Type B pancreatic cell (in vitro differentiated cells): ENCODE results near the gene KRT80. TPM values are rescaled to one million over a fixed set of nuclear protein-coding genes. Genes with fewer than 3 reads are reported as not detected.

Experiments used
- DNase-seq: peaks from one replicate; pipeline ENCODE4 v3.0.0; 2021; ENCODE audit warnings: mixed read lengths; ENCODE audit not compliant: unreplicated experiment; ENCODE audit errors: extremely low spot score
- H3K27ac Mint-ChIP-seq: 2 replicates; pipeline ENCODE4 v1.8.0; 2021; ENCODE audit warnings: mild to moderate bottlenecking, mixed read lengths
- H3K27me3 Mint-ChIP-seq: 2 replicates; pipeline ENCODE4 v1.8.0; 2021; ENCODE audit warnings: mixed read lengths
- H3K36me3 Mint-ChIP-seq: 2 replicates; pipeline ENCODE4 v1.8.0; 2021; ENCODE audit warnings: mixed read lengths
- H3K4me1 Mint-ChIP-seq: one replicate; pipeline ENCODE4 v1.8.0; 2021; ENCODE audit warnings: mixed read lengths; ENCODE audit not compliant: unreplicated experiment
- H3K4me3 Mint-ChIP-seq: 2 replicates; pipeline ENCODE4 v1.8.0; 2021; ENCODE audit warnings: mild to moderate bottlenecking, mixed read lengths
- H3K9me3 Mint-ChIP-seq: 2 replicates; pipeline ENCODE4 v1.8.0; 2021; ENCODE audit warnings: mixed read lengths
- total RNA-seq: library from RNA; stranded (reverse); gene quantifications from 2 replicates; pipeline ENCODE4 v1.2.1, GENCODE V29; 2021; ENCODE audit warnings: low replicate concordance
- TF ChIP-seq, protein P1 (sequence below): fragments of 200-600 bp; sonication (generic); conservative IDR thresholded peaks from 2 replicates; pipeline ENCODE4 v1.5.0; 2021; ENCODE audit warnings: antibody characterized with exemption, mild to moderate bottlenecking

The KRT80 gene
- total RNA-seq, 1 donor from 2014 or later: 23.1 TPM

- Mint-ChIP-seq H3K9me3 (no peaks in the 10 kb centered on the region), H3K4me3 (peak overlapping the region; percentile 74), H3K36me3 (no peaks in the 10 kb centered on the region), H3K27ac (peak overlapping the region; percentile 58), H3K27me3 (peaks cover 51% of the 10 kb centered on the region), H3K4me1 (peaks cover 35% of the 10 kb centered on the region)
- TF ChIP-seq, protein P1, sequence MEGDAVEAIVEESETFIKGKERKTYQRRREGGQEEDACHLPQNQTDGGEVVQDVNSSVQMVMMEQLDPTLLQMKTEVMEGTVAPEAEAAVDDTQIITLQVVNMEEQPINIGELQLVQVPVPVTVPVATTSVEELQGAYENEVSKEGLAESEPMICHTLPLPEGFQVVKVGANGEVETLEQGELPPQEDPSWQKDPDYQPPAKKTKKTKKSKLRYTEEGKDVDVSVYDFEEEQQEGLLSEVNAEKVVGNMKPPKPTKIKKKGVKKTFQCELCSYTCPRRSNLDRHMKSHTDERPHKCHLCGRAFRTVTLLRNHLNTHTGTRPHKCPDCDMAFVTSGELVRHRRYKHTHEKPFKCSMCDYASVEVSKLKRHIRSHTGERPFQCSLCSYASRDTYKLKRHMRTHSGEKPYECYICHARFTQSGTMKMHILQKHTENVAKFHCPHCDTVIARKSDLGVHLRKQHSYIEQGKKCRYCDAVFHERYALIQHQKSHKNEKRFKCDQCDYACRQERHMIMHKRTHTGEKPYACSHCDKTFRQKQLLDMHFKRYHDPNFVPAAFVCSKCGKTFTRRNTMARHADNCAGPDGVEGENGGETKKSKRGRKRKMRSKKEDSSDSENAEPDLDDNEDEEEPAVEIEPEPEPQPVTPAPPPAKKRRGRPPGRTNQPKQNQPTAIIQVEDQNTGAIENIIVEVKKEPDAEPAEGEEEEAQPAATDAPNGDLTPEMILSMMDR: no peak
- no peak for DNase-seq
Measured at GRCh38 chr12:52234223-52234810, 42.5 kb upstream of the KRT80 start.

- Mint-ChIP-seq H3K27me3 (peaks cover 51% of the 10 kb centered on the region), H3K4me1 (peaks cover 28% of the 10 kb centered on the region), H3K4me3 (peak overlapping the region; percentile 88), H3K9me3 (no peaks in the 10 kb centered on the region), H3K36me3 (no peaks in the 10 kb centered on the region), H3K27ac (peak overlapping the region; percentile 72)
- TF ChIP-seq, protein P1: no peak
- no peak for DNase-seq
Measured at GRCh38 chr12:52233462-52234207, 41.8 kb upstream of the KRT80 start.

GRCh38 chr12:52232674-52233461 lies 41.1 kb upstream of the KRT80 start, which contains the start of gene KRT7:
TSS of gene KRT7 (plus strand) at chr12:52233243. CDS start at chr12:52233297, 54 bp downstream.
- H3K27ac Mint-ChIP-seq: peak within 1 kb of the TSS; percentile 75
- no peaks in the 10 kb centered on the region for H3K36me3 Mint-ChIP-seq
- TF ChIP-seq, protein P1: no peak
- peak within 1 kb of the TSS; percentile 88 for H3K4me3 Mint-ChIP-seq
- no peaks in the 10 kb centered on the region for H3K9me3 Mint-ChIP-seq
- peaks cover 54% of the 10 kb centered on the region for H3K27me3 Mint-ChIP-seq
- no peak for DNase-seq
- H3K4me1 Mint-ChIP-seq: peaks cover 27% of the 10 kb centered on the region

- TF ChIP-seq, protein P1: no peak
- Mint-ChIP-seq H3K27ac (peak overlapping the region; percentile 75), H3K36me3 (no peaks in the 10 kb centered on the region), H3K9me3 (no peaks in the 10 kb centered on the region), H3K4me3 (peak overlapping the region; percentile 88), H3K27me3 (peaks cover 54% of the 10 kb centered on the region), H3K4me1 (peaks cover 27% of the 10 kb centered on the region)
- DNase-seq: no peak
Measured at GRCh38 chr12:52232203-52232673, 40.4 kb upstream of the KRT80 start.

DNA sequence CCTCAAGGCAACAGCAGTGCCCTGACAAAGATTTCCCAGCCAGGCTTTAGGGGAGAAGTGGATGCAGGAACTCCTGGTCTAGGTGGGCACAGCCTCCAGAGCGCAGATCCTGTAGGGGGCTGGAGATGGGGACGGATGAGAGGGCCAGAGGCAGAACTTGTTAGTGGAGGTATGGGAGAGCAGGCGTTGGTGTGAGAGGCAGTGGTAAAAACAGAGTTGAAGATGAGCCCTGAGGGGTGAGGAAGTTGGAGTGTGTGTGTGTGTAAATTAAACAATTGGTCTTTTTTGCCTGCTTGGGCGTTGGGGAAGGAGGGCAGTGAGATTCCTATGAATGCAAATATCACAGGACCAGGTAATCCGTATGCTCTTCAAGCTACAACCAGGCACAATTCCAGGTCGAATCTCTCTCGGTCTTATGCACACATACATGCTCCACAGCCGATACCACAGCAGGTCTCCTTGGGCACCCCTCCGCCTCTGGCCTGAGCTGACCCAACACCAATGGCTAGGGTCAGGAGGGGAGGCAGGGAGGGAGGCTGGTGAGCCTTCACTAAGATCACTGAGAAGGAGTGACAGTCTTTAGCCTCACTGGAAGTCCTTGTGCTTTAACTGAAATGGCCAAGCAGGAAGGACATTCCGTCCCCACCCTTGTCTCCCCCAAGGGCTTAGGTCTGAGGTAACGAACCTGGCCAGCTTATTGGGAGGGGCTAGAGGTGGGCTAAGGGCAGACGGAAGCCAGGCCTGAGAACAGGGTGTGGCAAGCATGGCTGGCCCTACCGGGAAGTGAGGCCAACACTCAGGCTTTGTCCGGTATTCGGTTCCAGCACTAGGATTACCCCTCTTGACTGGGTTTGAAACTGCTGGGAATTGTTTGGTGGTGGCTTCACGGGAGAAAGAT lies 39.7 kb upstream of the KRT80 start:
- peak overlapping the region; percentile 88 for H3K4me3 Mint-ChIP-seq
- H3K36me3 Mint-ChIP-seq: no peaks in the 10 kb centered on the region
- DNase-seq: no peak
- peaks cover 54% of the 10 kb centered on the region for H3K27me3 Mint-ChIP-seq
- H3K4me1 Mint-ChIP-seq: peaks cover 27% of the 10 kb centered on the region
- no peaks in the 10 kb centered on the region for H3K9me3 Mint-ChIP-seq
- TF ChIP-seq, protein P1: no peak
- peak overlapping the region; percentile 75 for H3K27ac Mint-ChIP-seq
